Measurements from ENCODE around the gene ADCY7.

ADCY7 gene

GRCh38 chr16:50284131-50284911 lies 18.0 kb downstream of the ADCY7 start:
- peaks cover 9% of the 10 kb centered on the region for H3K4me1 ChIP-seq (ENCODE audit: control insufficient read depth, insufficient read depth, low read depth, low read length)
- peaks cover 6 to 9% of the 10 kb centered on the region in 2 experiments for H3K36me3 ChIP-seq (ENCODE audit: control insufficient read depth in 1 of 2, insufficient read depth in 2 of 2, low read depth in 1 of 2, low read length in 2 of 2)
- H4K91ac ChIP-seq (ENCODE audit: low read length), result no peak overlapping the region
- no peak overlapping the region for H2AFZ ChIP-seq (ENCODE audit: low read depth, low read length)
- peaks cover 29% of the 10 kb centered on the region for H3K79me1 ChIP-seq (replicated peaks; ENCODE audit: low read length, poor library complexity, severe bottlenecking)
- no peak overlapping the region for H3K23ac ChIP-seq (ENCODE audit: low read length in 2 of 2)
- no peak overlapping the region for H3K14ac ChIP-seq (ENCODE audit: low read length in 2 of 2)
- no peak overlapping the region for H3K27ac ChIP-seq (ENCODE audit: low read length, poor library complexity, severe bottlenecking)
- no peak overlapping the region for H2BK12ac ChIP-seq (ENCODE audit: low read length in 2 of 2)
- no peak overlapping the region for H3K4ac ChIP-seq (ENCODE audit: low read depth in 1 of 2, low read length in 2 of 2)
- no peaks in the 10 kb centered on the region for H3K9me3 ChIP-seq (ENCODE audit: control insufficient read depth, low read length)
- no peak overlapping the region for H2BK5ac ChIP-seq (ENCODE audit: low read depth, low read length, poor library complexity, severe bottlenecking)
- H3K9ac ChIP-seq (ENCODE audit: low read length), result no peak overlapping the region
- H2BK120ac ChIP-seq (ENCODE audit: low read depth, low read length), result no peak overlapping the region
- no peak overlapping the region for H2AK5ac ChIP-seq (ENCODE audit: low read length, severe bottlenecking)
- no peak overlapping the region for H3K18ac ChIP-seq (ENCODE audit: low read depth in 1 of 2, low read length in 2 of 2)
- no peak overlapping the region for H4K8ac ChIP-seq (ENCODE audit: low read length)
- 82% methylated on average over 13 of the region's 14 CpGs for WGBS
- no peak overlapping the region for H3K4me3 ChIP-seq (ENCODE audit: insufficient read depth in 1 of 2, low read depth in 1 of 2, low read length in 2 of 2)
- no peak overlapping the region for H2BK15ac ChIP-seq (ENCODE audit: low read depth, poor library complexity, severe bottlenecking)
- DNase-seq, result no peak
- H3K4me2 ChIP-seq (ENCODE audit: low read length, poor library complexity, severe bottlenecking), result no peak overlapping the region
- no peaks in the 10 kb centered on the region for H3K27me3 ChIP-seq (ENCODE audit: control insufficient read depth in 1 of 2, insufficient read depth in 1 of 2, low read length in 2 of 2)

- no peak for DNase-seq
- Histone ChIP-seq H3K27ac (ENCODE audit: low read length, poor library complexity, severe bottlenecking) (no peak overlapping the region), H3K14ac (ENCODE audit: low read length in 2 of 2) (no peak overlapping the region), H3K4ac (ENCODE audit: low read depth in 1 of 2, low read length in 2 of 2) (no peak overlapping the region), H2BK12ac (ENCODE audit: low read length in 2 of 2) (no peak overlapping the region), H4K8ac (ENCODE audit: low read length) (no peak overlapping the region), H2BK15ac (ENCODE audit: low read depth, poor library complexity, severe bottlenecking) (no peak overlapping the region), H2AFZ (ENCODE audit: low read depth, low read length) (no peak overlapping the region), H3K4me3 (ENCODE audit: insufficient read depth in 1 of 2, low read depth in 1 of 2, low read length in 2 of 2) (no peak overlapping the region), H2AK5ac (ENCODE audit: low read length, severe bottlenecking) (no peak overlapping the region), H3K23ac (ENCODE audit: low read length in 2 of 2) (no peak overlapping the region), H4K91ac (ENCODE audit: low read length) (peak overlapping the region; percentile 39), H3K9me3 (ENCODE audit: control insufficient read depth, low read length) (no peaks in the 10 kb centered on the region), H2BK5ac (ENCODE audit: low read depth, low read length, poor library complexity, severe bottlenecking) (no peak overlapping the region), H3K79me1 (replicated peaks; ENCODE audit: low read length, poor library complexity, severe bottlenecking) (peaks cover 24% of the 10 kb centered on the region), H3K27me3 (ENCODE audit: control insufficient read depth in 1 of 2, insufficient read depth in 1 of 2, low read length in 2 of 2) (no peaks in the 10 kb centered on the region), H3K4me2 (ENCODE audit: low read length, poor library complexity, severe bottlenecking) (no peak overlapping the region), H3K36me3 (ENCODE audit: control insufficient read depth in 1 of 2, insufficient read depth in 2 of 2, low read depth in 1 of 2, low read length in 2 of 2) (peaks cover 6 to 18% of the 10 kb centered on the region in 2 experiments), H3K4me1 (ENCODE audit: control insufficient read depth, insufficient read depth, low read depth, low read length) (peaks cover 6% of the 10 kb centered on the region), H3K9ac (ENCODE audit: low read length) (no peak overlapping the region), H3K18ac (ENCODE audit: low read depth in 1 of 2, low read length in 2 of 2) (no peak overlapping the region), H2BK120ac (ENCODE audit: low read depth, low read length) (no peak overlapping the region)
- WGBS, result 73% methylated on average over 5 of the region's 5 CpGs
Measured at GRCh38 chr16:50285406-50286003, 19.2 kb downstream of the ADCY7 start.

GRCh38 chr16:50286681-50287080 lies 20.3 kb downstream of the ADCY7 start:
- H3K4me2 ChIP-seq (ENCODE audit: low read length, poor library complexity, severe bottlenecking), result no peak overlapping the region
- no peaks in the 10 kb centered on the region for H3K9me3 ChIP-seq (ENCODE audit: control insufficient read depth, low read length)
- no peak overlapping the region for H2BK120ac ChIP-seq (ENCODE audit: low read depth, low read length)
- peaks cover 6 to 19% of the 10 kb centered on the region in 2 experiments for H3K36me3 ChIP-seq (ENCODE audit: control insufficient read depth in 1 of 2, insufficient read depth in 2 of 2, low read depth in 1 of 2, low read length in 2 of 2)
- DNase-seq, result no peak
- no peak overlapping the region for H4K91ac ChIP-seq (ENCODE audit: low read length)
- H2BK5ac ChIP-seq (ENCODE audit: low read depth, low read length, poor library complexity, severe bottlenecking), result no peak overlapping the region
- H3K18ac ChIP-seq (ENCODE audit: low read depth in 1 of 2, low read length in 2 of 2), result no peak overlapping the region
- no peak overlapping the region for H2BK15ac ChIP-seq (ENCODE audit: low read depth, poor library complexity, severe bottlenecking)
- H2AK5ac ChIP-seq (ENCODE audit: low read length, severe bottlenecking), result no peak overlapping the region
- H2BK12ac ChIP-seq (ENCODE audit: low read length in 2 of 2), result no peak overlapping the region
- no peak overlapping the region for H4K8ac ChIP-seq (ENCODE audit: low read length)
- H3K23ac ChIP-seq (ENCODE audit: low read length in 2 of 2), result no peak overlapping the region
- no peak overlapping the region for H3K14ac ChIP-seq (ENCODE audit: low read length in 2 of 2)
- H3K27me3 ChIP-seq (ENCODE audit: control insufficient read depth in 1 of 2, insufficient read depth in 1 of 2, low read length in 2 of 2), result no peaks in the 10 kb centered on the region
- H3K4me1 ChIP-seq (ENCODE audit: control insufficient read depth, insufficient read depth, low read depth, low read length), result peaks cover 6% of the 10 kb centered on the region
- H3K27ac ChIP-seq (ENCODE audit: low read length, poor library complexity, severe bottlenecking), result no peak overlapping the region
- no peak overlapping the region for H3K4me3 ChIP-seq (ENCODE audit: insufficient read depth in 1 of 2, low read depth in 1 of 2, low read length in 2 of 2)
- H2AFZ ChIP-seq (ENCODE audit: low read depth, low read length), result no peak overlapping the region
- no peak overlapping the region for H3K4ac ChIP-seq (ENCODE audit: low read depth in 1 of 2, low read length in 2 of 2)
- H3K79me1 ChIP-seq (replicated peaks; ENCODE audit: low read length, poor library complexity, severe bottlenecking), result peaks cover 18% of the 10 kb centered on the region
- WGBS, result 86% methylated on average over 3 of the region's 3 CpGs
- H3K9ac ChIP-seq (ENCODE audit: low read length), result no peak overlapping the region

GRCh38 chr16:50288026-50288425 lies 21.7 kb downstream of the ADCY7 start:
- Histone ChIP-seq H4K8ac (ENCODE audit: low read length) (no peak overlapping the region), H3K14ac (ENCODE audit: low read length in 2 of 2) (no peak overlapping the region), H3K18ac (ENCODE audit: low read depth in 1 of 2, low read length in 2 of 2) (no peak overlapping the region)

More at GRCh38 chr16:50288026-50288425, 21.7 kb downstream of the ADCY7 start:
- Histone ChIP-seq H2BK15ac (ENCODE audit: low read depth, poor library complexity, severe bottlenecking) (no peak overlapping the region), H3K27ac (ENCODE audit: low read length, poor library complexity, severe bottlenecking) (no peak overlapping the region), H3K4me3 (ENCODE audit: insufficient read depth in 1 of 2, low read depth in 1 of 2, low read length in 2 of 2) (no peak overlapping the region), H3K4me2 (ENCODE audit: low read length, poor library complexity, severe bottlenecking) (no peak overlapping the region), H3K79me1 (replicated peaks; ENCODE audit: low read length, poor library complexity, severe bottlenecking) (peaks cover 13% of the 10 kb centered on the region), H3K4me1 (ENCODE audit: control insufficient read depth, insufficient read depth, low read depth, low read length) (peaks cover 6% of the 10 kb centered on the region), H2AFZ (ENCODE audit: low read depth, low read length) (no peak overlapping the region), H3K4ac (ENCODE audit: low read depth in 1 of 2, low read length in 2 of 2) (no peak overlapping the region), H2AK5ac (ENCODE audit: low read length, severe bottlenecking) (no peak overlapping the region), H3K27me3 (ENCODE audit: control insufficient read depth in 1 of 2, insufficient read depth in 1 of 2, low read length in 2 of 2) (no peaks in the 10 kb centered on the region), H2BK5ac (ENCODE audit: low read depth, low read length, poor library complexity, severe bottlenecking) (no peak overlapping the region), H2BK120ac (ENCODE audit: low read depth, low read length) (no peak overlapping the region), H3K23ac (ENCODE audit: low read length in 2 of 2) (no peak overlapping the region), H4K91ac (ENCODE audit: low read length) (no peak overlapping the region), H3K36me3 (ENCODE audit: control insufficient read depth in 1 of 2, insufficient read depth in 2 of 2, low read depth in 1 of 2, low read length in 2 of 2) (peaks cover 11 to 28% of the 10 kb centered on the region in 2 experiments), H3K9ac (ENCODE audit: low read length) (no peak overlapping the region), H3K9me3 (ENCODE audit: control insufficient read depth, low read length) (no peaks in the 10 kb centered on the region), H2BK12ac (ENCODE audit: low read length in 2 of 2) (no peak overlapping the region)
- WGBS, result 99% methylated on average over 17 of the region's 17 CpGs
- no peak for DNase-seq
